Right lung (tissue), 5 donors: ENCODE data around the gene NEURL1B. TPM values are rescaled to one million over a fixed set of nuclear protein-coding genes. Genes with fewer than 3 reads are reported as not detected.
A peak's percentile ranks its signal among the peaks of the same experiment; 100 is the strongest.
"Not testable (repeated sequence)": the region's sequence is repeated elsewhere in the genome, so short reads cannot be mapped to it uniquely, and the experiment has no call there.

Experiments
- DNase-seq, 2 donors: peaks; one replicate each; pipeline ENCODE4 v3.0.0-alpha.2; 2013
- polyA plus RNA-seq, 5 donors: library from polyadenylated mRNA; unstranded; fragments of 120-200 nt; gene quantifications; one replicate each; pipeline versions ENCODE4 v1.2.1 to v1.2.3, GENCODE V29; 2013; ENCODE audit warnings: inconsistent platforms in 1 of 5, low replicate concordance in 1 of 5; ENCODE audit not compliant: insufficient read length in 5 of 5, insufficient read depth in 1 of 5

Gene NEURL1B
- polyA plus RNA-seq, 5 donors = 22.2 to 32.4 (median 28.7) TPM

GRCh38 chr5:172674155-172674554 is 33.1 kb downstream of the NEURL1B start:
- DNase-seq = no peak

GRCh38 chr5:172676914-172677475 is 35.9 kb downstream of the NEURL1B start:
- DNase-seq = no peak

GRCh38 chr5:172678362-172678874 is 37.4 kb downstream of the NEURL1B start:
- DNase-seq = not testable (repeated sequence)

- DNase-seq = peak; percentile 55 to 65
Observed at GRCh38 chr5:172678902-172679301, 37.8 kb downstream of the NEURL1B start.

GRCh38 chr5:172679628-172680212 is 38.7 kb downstream of the NEURL1B start:
- DNase-seq = no peak

- DNase-seq = no peak
Observed at GRCh38 chr5:172680921-172681320, 39.9 kb downstream of the NEURL1B start.

- DNase-seq = no peak
Observed at GRCh38 chr5:172681421-172681820, 40.4 kb downstream of the NEURL1B start.

- no peak for DNase-seq
Observed at GRCh38 chr5:172683264-172683644, 42.2 kb downstream of the NEURL1B start.

GRCh38 chr5:172683645-172684471 is 42.8 kb downstream of the NEURL1B start:
- DNase-seq = no peak

GRCh38 chr5:172685091-172685490 is 44.0 kb downstream of the NEURL1B start:
- DNase-seq = no peak

- no peak for DNase-seq
Observed at GRCh38 chr5:172686111-172686510, 45.0 kb downstream of the NEURL1B start.

GRCh38 chr5:172686539-172687390 is 45.7 kb downstream of the NEURL1B start:
- DNase-seq = no peak

GRCh38 chr5:172687940-172688339 is 46.9 kb downstream of the NEURL1B start:
- DNase-seq = no peak

GRCh38 chr5:172688349-172689217 is 47.5 kb downstream of the NEURL1B start:
- no peak for DNase-seq

- DNase-seq = no peak
Observed at GRCh38 chr5:172689218-172689572, 48.1 kb downstream of the NEURL1B start.

- no peak for DNase-seq
Observed at GRCh38 chr5:172689801-172690200, 48.7 kb downstream of the NEURL1B start.

- DNase-seq = no peak
Observed at GRCh38 chr5:172690258-172691075, 49.4 kb downstream of the NEURL1B start.

GRCh38 chr5:172691886-172692285 is 50.8 kb downstream of the NEURL1B start:
- no peak for DNase-seq

GRCh38 chr5:172692451-172692850 is 51.4 kb downstream of the NEURL1B start:
- no peak for DNase-seq

GRCh38 chr5:172692981-172693380 is 51.9 kb downstream of the NEURL1B start:
- peak in 1 of 2 donors; percentile 55 for DNase-seq
